Activated CD4-positive, alpha-beta T cell treated with anti-CD3 and anti-CD28 coated beads, Interleukin-2, amount 10 ng/mL, durations not matched to agents 7 days and 5 days (primary cell): ENCODE results near the gene AFF3. TPM values are rescaled to one million over a fixed set of nuclear protein-coding genes. Genes with fewer than 3 reads are reported as not detected.

ENCODE experiments used
- CTCF ChIA-PET: fragments of 350-600 bp; sonication (Branson Sonifier 250); formaldehyde crosslinking; loops from one replicate; lab custom pipeline; 2021; ENCODE audit warnings: antibody characterized with exemption; lab: Charles Lee
- POLR2A ChIA-PET: fragments of 350-600 bp; sonication (Branson Sonifier 250); formaldehyde crosslinking; loops from one replicate; lab custom pipeline; 2021; ENCODE audit warnings: antibody characterized with exemption; lab: Charles Lee
- DNase-seq: peaks from one replicate; pipeline ENCODE4 v3.0.0-alpha.2; 2020
- H3K27ac Mint-ChIP-seq: one replicate; pipeline ENCODE4 v1.8.0; 2021; ENCODE audit warnings: mild to moderate bottlenecking, moderate library complexity, mixed read lengths
- H3K27me3 Mint-ChIP-seq: one replicate; pipeline ENCODE4 v1.8.0; 2021; ENCODE audit warnings: mixed read lengths
- H3K36me3 Mint-ChIP-seq: one replicate; pipeline ENCODE4 v1.8.0; 2021; ENCODE audit warnings: low read depth, mixed read lengths
- H3K4me1 Mint-ChIP-seq: one replicate; pipeline ENCODE4 v1.8.0; 2021; ENCODE audit warnings: mixed read lengths
- H3K4me3 Mint-ChIP-seq: one replicate; pipeline ENCODE4 v1.8.0; 2021; ENCODE audit warnings: mild to moderate bottlenecking, moderate library complexity, mixed read lengths
- H3K9me3 Mint-ChIP-seq: one replicate; pipeline ENCODE4 v1.8.0; 2021; ENCODE audit warnings: mixed read lengths
- total RNA-seq, 2 experiments: library from RNA; stranded (reverse); gene quantifications; one replicate each; pipeline ENCODE4 v1.2.3, GENCODE V29; 2021

Gene AFF3
- total RNA-seq, 2 experiments from 2014 or later: 7.4 to 13.0 TPM

GRCh38 chr2:100143286-100143685 is 896 bp upstream of the AFF3 start:
- H3K27ac Mint-ChIP-seq: peak overlapping the region; percentile 93
- peaks cover 9% of the 10 kb centered on the region for H3K9me3 Mint-ChIP-seq
- POLR2A ChIA-PET: no interaction called here
- peaks cover 13% of the 10 kb centered on the region for H3K27me3 Mint-ChIP-seq
- no peak for DNase-seq
- peaks cover 60% of the 10 kb centered on the region for H3K4me1 Mint-ChIP-seq
- no peak overlapping the region for H3K4me3 Mint-ChIP-seq
- H3K36me3 Mint-ChIP-seq: peaks cover 9% of the 10 kb centered on the region
- CTCF ChIA-PET: no interaction called here

- H3K4me1 Mint-ChIP-seq: peaks cover 73% of the 10 kb centered on the region
- H3K27me3 Mint-ChIP-seq: peaks cover 13% of the 10 kb centered on the region
- peak overlapping the region; percentile 81 for H3K4me3 Mint-ChIP-seq
- peaks cover 9% of the 10 kb centered on the region for H3K36me3 Mint-ChIP-seq
- ChIA-PET CTCF (no interaction called here), POLR2A (no interaction called here)
- peaks cover 9% of the 10 kb centered on the region for H3K9me3 Mint-ChIP-seq
- peak overlapping the region; percentile 93 for H3K27ac Mint-ChIP-seq
- no peak for DNase-seq
Observed at GRCh38 chr2:100141906-100142305, 484 bp downstream of the AFF3 start.

- peaks cover 9% of the 10 kb centered on the region for H3K9me3 Mint-ChIP-seq
- H3K36me3 Mint-ChIP-seq: peaks cover 9% of the 10 kb centered on the region
- ChIA-PET CTCF (interaction anchor here (1.4 kb wide), 1 partner anchor 35 kb away, joined by 4 read pairs; no protein-coding TSS in a partner anchor), POLR2A (no interaction called here)
- H3K4me1 Mint-ChIP-seq: peaks cover 73% of the 10 kb centered on the region
- H3K27me3 Mint-ChIP-seq: peaks cover 13% of the 10 kb centered on the region
- no peak for DNase-seq
- peak overlapping the region; percentile 7 for H3K27ac Mint-ChIP-seq
- peak overlapping the region; percentile 27 for H3K4me3 Mint-ChIP-seq
Observed at GRCh38 chr2:100140582-100140981, 1.8 kb downstream of the AFF3 start.

GRCh38 chr2:100137866-100138570 is 4.4 kb downstream of the AFF3 start:
- H3K27ac Mint-ChIP-seq: no peak overlapping the region
- CTCF ChIA-PET: no interaction called here
- POLR2A ChIA-PET: no interaction called here
- DNase-seq: no peak
- peaks cover 54% of the 10 kb centered on the region for H3K4me1 Mint-ChIP-seq
- H3K4me3 Mint-ChIP-seq: no peak overlapping the region
- no peaks in the 10 kb centered on the region for H3K27me3 Mint-ChIP-seq
- H3K9me3 Mint-ChIP-seq: peaks cover 3% of the 10 kb centered on the region
- H3K36me3 Mint-ChIP-seq: peaks cover 3% of the 10 kb centered on the region

GRCh38 chr2:100137318-100137717 is 5.1 kb downstream of the AFF3 start:
- Mint-ChIP-seq H3K27me3 (no peaks in the 10 kb centered on the region), H3K4me3 (no peak overlapping the region), H3K4me1 (peaks cover 47% of the 10 kb centered on the region), H3K36me3 (peaks cover 2% of the 10 kb centered on the region), H3K9me3 (peaks cover 1% of the 10 kb centered on the region), H3K27ac (no peak overlapping the region)
- ChIA-PET POLR2A (no interaction called here), CTCF (no interaction called here)
- DNase-seq: no peak

GRCh38 chr2:100136310-100136709 is 6.1 kb downstream of the AFF3 start:
- Mint-ChIP-seq H3K27ac (no peak overlapping the region), H3K9me3 (peaks cover 1% of the 10 kb centered on the region), H3K36me3 (no peaks in the 10 kb centered on the region), H3K4me3 (no peak overlapping the region), H3K27me3 (no peaks in the 10 kb centered on the region), H3K4me1 (peaks cover 38% of the 10 kb centered on the region)
- ChIA-PET CTCF (no interaction called here), POLR2A (no interaction called here)
- no peak for DNase-seq

GRCh38 chr2:100135415-100135814 is 7.0 kb downstream of the AFF3 start:
- CTCF ChIA-PET: interaction anchor here (1.0 to 1.3 kb wide), 2 partner anchors 12 to 31 kb away, joined by 3 read pairs; no protein-coding TSS in a partner anchor
- no peak overlapping the region for H3K27ac Mint-ChIP-seq
- no peaks in the 10 kb centered on the region for H3K27me3 Mint-ChIP-seq
- H3K9me3 Mint-ChIP-seq: peaks cover under 1% of the 10 kb centered on the region
- H3K4me1 Mint-ChIP-seq: peaks cover 29% of the 10 kb centered on the region
- H3K36me3 Mint-ChIP-seq: no peaks in the 10 kb centered on the region
- POLR2A ChIA-PET: interaction anchor here (0.6 kb wide), 1 partner anchor 206 kb away, joined by 3 read pairs; no protein-coding TSS in a partner anchor
- H3K4me3 Mint-ChIP-seq: no peak overlapping the region
- DNase-seq: no peak

GRCh38 chr2:100130595-100131391 is 11.6 kb downstream of the AFF3 start:
- DNase-seq: no peak
- ChIA-PET CTCF (no interaction called here), POLR2A (no interaction called here)
- Mint-ChIP-seq H3K4me1 (no peaks in the 10 kb centered on the region), H3K27ac (no peak overlapping the region), H3K27me3 (no peaks in the 10 kb centered on the region), H3K4me3 (no peak overlapping the region), H3K9me3 (no peaks in the 10 kb centered on the region), H3K36me3 (no peaks in the 10 kb centered on the region)

GRCh38 chr2:100126897-100127401 is 15.4 kb downstream of the AFF3 start:
- DNase-seq: no peak
- Mint-ChIP-seq H3K9me3 (peaks cover 6% of the 10 kb centered on the region), H3K4me3 (no peak overlapping the region), H3K36me3 (peaks cover 16% of the 10 kb centered on the region), H3K4me1 (no peaks in the 10 kb centered on the region), H3K27me3 (no peaks in the 10 kb centered on the region), H3K27ac (no peak overlapping the region)
- CTCF ChIA-PET: no interaction called here
- POLR2A ChIA-PET: no interaction called here

GRCh38 chr2:100126201-100126600 is 16.2 kb downstream of the AFF3 start:
- DNase-seq: no peak
- Mint-ChIP-seq H3K27ac (no peak overlapping the region), H3K9me3 (peaks cover 6% of the 10 kb centered on the region), H3K4me1 (no peaks in the 10 kb centered on the region), H3K4me3 (no peak overlapping the region), H3K36me3 (peaks cover 16% of the 10 kb centered on the region), H3K27me3 (no peaks in the 10 kb centered on the region)
- CTCF ChIA-PET: no interaction called here
- POLR2A ChIA-PET: no interaction called here

GRCh38 chr2:100125626-100126025 is 16.8 kb downstream of the AFF3 start:
- peaks cover 16% of the 10 kb centered on the region for H3K36me3 Mint-ChIP-seq
- no peak overlapping the region for H3K4me3 Mint-ChIP-seq
- CTCF ChIA-PET: interaction anchor here (0.6 kb wide), 1 partner anchor 383 kb away, joined by 3 read pairs; no protein-coding TSS in a partner anchor
- POLR2A ChIA-PET: no interaction called here
- H3K9me3 Mint-ChIP-seq: peaks cover 6% of the 10 kb centered on the region
- no peak for DNase-seq
- no peaks in the 10 kb centered on the region for H3K27me3 Mint-ChIP-seq
- no peaks in the 10 kb centered on the region for H3K4me1 Mint-ChIP-seq
- no peak overlapping the region for H3K27ac Mint-ChIP-seq

- Mint-ChIP-seq H3K27ac (no peak overlapping the region), H3K4me3 (no peak overlapping the region), H3K36me3 (peaks cover 16% of the 10 kb centered on the region), H3K27me3 (no peaks in the 10 kb centered on the region), H3K4me1 (no peaks in the 10 kb centered on the region), H3K9me3 (peaks cover 6% of the 10 kb centered on the region)
- ChIA-PET CTCF (no interaction called here), POLR2A (no interaction called here)
- no peak for DNase-seq
Observed at GRCh38 chr2:100124761-100125160, 17.6 kb downstream of the AFF3 start.

GRCh38 chr2:100121124-100121718 is 21.2 kb downstream of the AFF3 start:
- Mint-ChIP-seq H3K4me1 (no peaks in the 10 kb centered on the region), H3K27ac (no peak overlapping the region), H3K9me3 (peaks cover 14% of the 10 kb centered on the region), H3K4me3 (no peak overlapping the region), H3K27me3 (no peaks in the 10 kb centered on the region), H3K36me3 (peaks cover 30% of the 10 kb centered on the region)
- DNase-seq: no peak
- ChIA-PET CTCF (no interaction called here), POLR2A (no interaction called here)
